HCT116 (cell line): ENCODE measurements around the gene UBE3B. TPM values are rescaled to one million over a fixed set of nuclear protein-coding genes. Genes with fewer than 3 reads are reported as not detected.

Source experiments
- ATAC-seq: fragments of 200-7000 bp; cut with Tn5 transposase; 2 replicates; pipeline ENCODE4 v1.9.1; 2020; ENCODE audit warnings: mild to moderate bottlenecking, moderate library complexity
- BruUV-seq: library from RNA; stranded (reverse); fragments of 400-500 nt; replicated peaks from 2 replicates; lab custom pipeline; 2021; lab: Mats Ljungman, UMichigan
- CTCF ChIA-PET: fragments of 300-600 bp; sonication (Branson Sonifier 250); formaldehyde crosslinking; loops from one replicate; lab custom pipeline; 2021; ENCODE audit warnings: antibody characterized with exemption; lab: Charles Lee
- POLR2A ChIA-PET: fragments of 300-600, 350-600 bp; sonication (Branson Sonifier 250); formaldehyde crosslinking; loops from one replicate; lab custom pipeline; 2021; ENCODE audit warnings: antibody characterized with exemption; lab: Charles Lee
- RAD21 ChIA-PET, 2 experiments: fragments of 300-600 bp; sonication (Branson Sonifier 250); formaldehyde crosslinking; loops; one replicate each; lab custom pipeline; 2023; ENCODE audit warnings: low total read pairs in 2 of 2; ENCODE audit not compliant: uncharacterized antibody in 2 of 2, unreplicated experiment in 2 of 2, low non-redundant PET in 1 of 2; lab: Charles Lee
- DNase-seq: peaks from one replicate; pipeline ENCODE4 v3.0.0-alpha.2; 2010; ENCODE audit warnings: low read depth, low spot score
- H2AFZ ChIP-seq: fragments of 200-600 bp; shearing (Covaris generic), sonication (generic); 2 replicates; pipeline ENCODE4 v1.6.1; 2017; ENCODE audit warnings: low read depth, mixed run types, mixed read lengths, antibody characterized with exemption, low read length; ENCODE audit not compliant: poor library complexity, severe bottlenecking
- H3K27ac ChIP-seq: 2 replicates; pipeline ENCODE4 v1.5.1; 2012; ENCODE audit warnings: low read depth, low read length
- H3K27me3 ChIP-seq: fragments of 200-600 bp; sonication (generic); 2 replicates; pipeline ENCODE4 v1.6.1; 2016; ENCODE audit warnings: mixed run types, low read length, mixed read lengths; ENCODE audit not compliant: insufficient read depth
- H3K36me3 ChIP-seq, 2 experiments: fragments of 200-500 bp in 1 of 2; fragments of 200-600 bp in 1 of 2; sonication (Bioruptor generic) in 1 of 2; sonication (generic) in 1 of 2; 2 replicates each; pipeline versions ENCODE4 v1.5.1 to v1.6.1; 2014 to 2016; ENCODE audit warnings: low read length in 2 of 2, inconsistent platforms in 1 of 2, mixed read lengths in 1 of 2, mixed run types in 1 of 2; ENCODE audit not compliant: insufficient read depth in 2 of 2, control insufficient read depth in 1 of 2
- H3K4me1 ChIP-seq, 2 experiments: fragments of 200-600 bp in 1 of 2; sonication (generic) in 1 of 2; 2 replicates each; pipeline versions ENCODE4 v1.5.1 to v1.6.1; 2012 to 2017; ENCODE audit warnings: low read length in 2 of 2, inconsistent platforms in 1 of 2, mild to moderate bottlenecking in 1 of 2, mixed read lengths in 1 of 2, mixed run types in 1 of 2, moderate library complexity in 1 of 2; ENCODE audit not compliant: insufficient read depth in 2 of 2, control insufficient read depth in 1 of 2
- H3K4me2 ChIP-seq: fragments of 200-600 bp; sonication (generic); 2 replicates; pipeline ENCODE4 v1.6.1; 2017; ENCODE audit warnings: mixed run types, low read length, mixed read lengths
- H3K4me3 ChIP-seq, 2 experiments: fragments of 200-600 bp in 1 of 2; sonication (generic) in 1 of 2; replicated peaks in 1 of 2; 2 replicates each; pipeline ENCODE4 v1.5.1; 2011 to 2016; ENCODE audit warnings: low read length in 2 of 2, control low read depth in 1 of 2, low read depth in 1 of 2, mild to moderate bottlenecking in 1 of 2, mixed read lengths in 1 of 2, mixed run types in 1 of 2
- H3K79me2 ChIP-seq: fragments of 200-600 bp; sonication (generic); 2 replicates; pipeline ENCODE4 v1.6.1; 2017; ENCODE audit warnings: mild to moderate bottlenecking, mixed run types, low read length, moderate library complexity, mixed read lengths; ENCODE audit not compliant: insufficient read depth
- H3K9ac ChIP-seq: fragments of 200-600 bp; sonication (generic); 2 replicates; pipeline ENCODE4 v1.6.1; 2016; ENCODE audit warnings: low read length, mixed read lengths
- H3K9me2 ChIP-seq: fragments of 200-600 bp; sonication (generic), shearing (Covaris generic); 2 replicates; pipeline ENCODE4 v1.6.1; 2017; ENCODE audit warnings: mixed run types, mild to moderate bottlenecking, moderate library complexity; ENCODE audit not compliant: insufficient read depth
- H3K9me3 ChIP-seq, 2 experiments: fragments of 200-500 bp in 1 of 2; fragments of 200-600 bp in 1 of 2; sonication (Bioruptor generic) in 1 of 2; sonication (generic) in 1 of 2; 2 replicates each; pipeline ENCODE4 v1.6.1; 2014 to 2017; ENCODE audit warnings: low read length in 2 of 2, mixed read lengths in 2 of 2, inconsistent platforms in 1 of 2, low read depth in 1 of 2, mild to moderate bottlenecking in 1 of 2, mixed run types in 1 of 2, moderate library complexity in 1 of 2; ENCODE audit not compliant: control insufficient read depth in 1 of 2, insufficient read depth in 1 of 2
- H4K20me1 ChIP-seq: fragments of 200-600 bp; sonication (generic), shearing (Covaris generic); 2 replicates; pipeline ENCODE4 v1.6.1; 2017; ENCODE audit warnings: mixed run types, mild to moderate bottlenecking, moderate library complexity; ENCODE audit not compliant: insufficient read depth
- CBX3 ChIP-seq: IDR thresholded peaks from 2 replicates; pipeline ENCODE4 v1.6.1; 2012; ENCODE audit warnings: low read depth
- CEBPB ChIP-seq: IDR thresholded peaks from 2 replicates; pipeline ENCODE4 v1.6.1; 2012; ENCODE audit warnings: low read depth
- EGR1 ChIP-seq: IDR thresholded peaks from 2 replicates; pipeline ENCODE4 v1.6.1; 2012; ENCODE audit warnings: low read depth
- ELF1 ChIP-seq: IDR thresholded peaks from 2 replicates; pipeline ENCODE4 v1.6.1; 2012; ENCODE audit warnings: low read depth, borderline replicate concordance
- EZH2 ChIP-seq: fragments of 200-600 bp; sonication (generic); IDR thresholded peaks from 2 replicates; pipeline ENCODE4 v1.6.1; 2017; ENCODE audit warnings: antibody characterized with exemption, mixed run types
- EZH2phosphoT487 ChIP-seq: fragments of 200-600 bp; IDR thresholded peaks from 2 replicates; pipeline ENCODE4 v1.6.1; 2018; ENCODE audit warnings: antibody characterized with exemption, borderline replicate concordance
- FOSL1 ChIP-seq: IDR thresholded peaks from 2 replicates; pipeline ENCODE4 v1.6.1; 2012; ENCODE audit warnings: low read depth
- JUND ChIP-seq: IDR thresholded peaks from 2 replicates; pipeline ENCODE4 v1.6.1; 2012
- MAX ChIP-seq: IDR thresholded peaks from 2 replicates; pipeline ENCODE4 v1.6.1; 2012
- POLR2A ChIP-seq: IDR thresholded peaks from 2 replicates; pipeline ENCODE4 v1.7.0; 2011; ENCODE audit warnings: borderline replicate concordance; ENCODE audit not compliant: insufficient read depth, insufficient read length; ENCODE audit errors: extremely low read depth
- POLR2AphosphoS5 ChIP-seq: IDR thresholded peaks from 2 replicates; pipeline ENCODE4 v1.6.1; 2011; ENCODE audit warnings: mild to moderate bottlenecking, low read depth, low read length, moderate library complexity
- RAD21 ChIP-seq: IDR thresholded peaks from 2 replicates; pipeline ENCODE4 v1.6.1; 2012; ENCODE audit warnings: low read depth, mild to moderate bottlenecking
- SIN3A ChIP-seq: IDR thresholded peaks from 2 replicates; pipeline ENCODE4 v1.6.1; 2012; ENCODE audit warnings: low read depth
- SP1 ChIP-seq: IDR thresholded peaks from 2 replicates; pipeline ENCODE4 v1.6.1; 2012; ENCODE audit warnings: low read depth
- SRF ChIP-seq: IDR thresholded peaks from 2 replicates; pipeline ENCODE4 v1.6.1; 2012; ENCODE audit warnings: low read depth
- TCF7L2 ChIP-seq: IDR thresholded peaks from 2 replicates; pipeline ENCODE4 v1.7.0; 2011; ENCODE audit warnings: borderline replicate concordance, inconsistent platforms; ENCODE audit not compliant: insufficient read depth, insufficient read length; ENCODE audit errors: extremely low read depth
- YY1 ChIP-seq: IDR thresholded peaks from 2 replicates; pipeline ENCODE4 v1.6.1; 2011; ENCODE audit warnings: low read length, low read depth, moderate library complexity, mild to moderate bottlenecking; ENCODE audit not compliant: insufficient replicate concordance; ENCODE audit errors: extremely low read depth
- ZNF274 ChIP-seq: fragments of 200-500 bp; sonication (Bioruptor generic); IDR thresholded peaks from 2 replicates; pipeline ENCODE4 v1.6.1; 2014; ENCODE audit warnings: mild to moderate bottlenecking, low read depth, low read length, inconsistent platforms
- intact Hi-C: fragments of 100-400 bp; cut with micrococcal nuclease; formaldehyde crosslinking; loops from 2 replicates; pipeline ENCODE4 v1.10.0; 2022
- total RNA-seq: library from RNA; stranded (reverse); gene quantifications from one replicate; pipeline ENCODE4 v1.2.1, GENCODE V29; 2021; ENCODE audit not compliant: unreplicated experiment
- TF ChIP-seq, protein P1 (sequence below): IDR thresholded peaks from 2 replicates; pipeline ENCODE4 v1.6.1; 2011; ENCODE audit warnings: mild to moderate bottlenecking, low read length, moderate library complexity; ENCODE audit not compliant: insufficient replicate concordance; ENCODE audit errors: extremely low read depth

The UBE3B gene
- total RNA-seq, 1 experiment from 2014 or later: 28.9 TPM

DNA sequence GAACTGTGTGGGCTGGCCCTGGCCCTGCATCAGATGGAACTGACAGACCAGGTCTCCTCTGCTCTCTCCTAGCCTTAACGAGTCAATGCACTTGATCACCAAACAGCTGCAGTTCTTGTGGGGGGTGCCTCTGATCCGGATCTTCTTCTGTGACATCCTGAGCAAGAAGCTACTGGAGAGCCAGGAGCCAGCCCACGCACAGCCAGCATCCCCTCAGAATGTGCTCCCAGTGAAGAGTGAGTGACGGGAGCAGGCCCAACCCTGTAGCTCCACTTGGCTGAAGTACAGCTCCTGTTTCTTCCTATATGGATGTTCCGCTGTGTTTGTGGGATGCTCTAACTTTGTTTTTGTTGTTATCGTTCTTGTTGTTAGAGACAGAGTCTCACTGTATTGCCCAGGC is 23.9 kb downstream of the UBE3B start:
- RAD21 ChIA-PET: no interaction called here

More for the DNA sequence above, 23.9 kb downstream of the UBE3B start:
- intact Hi-C loops: no loop called here
- DNase-seq (no peak), ATAC-seq (no peak)
- H3K36me3 ChIP-seq: peaks cover 9 to 28% of the 10 kb centered on the region in 2 experiments; a peak in 2 of 4 replicates
- no peaks in the 10 kb centered on the region for H3K27me3 ChIP-seq
- ChIA-PET POLR2A (no interaction called here), CTCF (no interaction called here)
- H4K20me1 ChIP-seq: no peaks in the 10 kb centered on the region
- H3K27ac ChIP-seq: no peak overlapping the region
- H3K4me3 ChIP-seq: no peak overlapping the region
- H3K9ac ChIP-seq: no peak overlapping the region
- TF ChIP-seq ELF1 (no peak), FOSL1 (no peak), MAX (no peak), ZNF274 (no peak), RAD21 (no peak), POLR2A (no peak), EZH2 (no peak), TCF7L2 (no peak), CBX3 (no peak), SRF (no peak), SIN3A (no peak), YY1 (no peak), SP1 (no peak), CEBPB (no peak), POLR2AphosphoS5 (no peak), EGR1 (no peak), JUND (no peak), EZH2phosphoT487 (no peak)
- TF ChIP-seq, protein P1, sequence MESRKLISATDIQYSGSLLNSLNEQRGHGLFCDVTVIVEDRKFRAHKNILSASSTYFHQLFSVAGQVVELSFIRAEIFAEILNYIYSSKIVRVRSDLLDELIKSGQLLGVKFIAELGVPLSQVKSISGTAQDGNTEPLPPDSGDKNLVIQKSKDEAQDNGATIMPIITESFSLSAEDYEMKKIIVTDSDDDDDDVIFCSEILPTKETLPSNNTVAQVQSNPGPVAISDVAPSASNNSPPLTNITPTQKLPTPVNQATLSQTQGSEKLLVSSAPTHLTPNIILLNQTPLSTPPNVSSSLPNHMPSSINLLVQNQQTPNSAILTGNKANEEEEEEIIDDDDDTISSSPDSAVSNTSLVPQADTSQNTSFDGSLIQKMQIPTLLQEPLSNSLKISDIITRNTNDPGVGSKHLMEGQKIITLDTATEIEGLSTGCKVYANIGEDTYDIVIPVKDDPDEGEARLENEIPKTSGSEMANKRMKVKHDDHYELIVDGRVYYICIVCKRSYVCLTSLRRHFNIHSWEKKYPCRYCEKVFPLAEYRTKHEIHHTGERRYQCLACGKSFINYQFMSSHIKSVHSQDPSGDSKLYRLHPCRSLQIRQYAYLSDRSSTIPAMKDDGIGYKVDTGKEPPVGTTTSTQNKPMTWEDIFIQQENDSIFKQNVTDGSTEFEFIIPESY: no peak
- H3K79me2 ChIP-seq: no peaks in the 10 kb centered on the region
- no peaks in the 10 kb centered on the region for H3K9me3 ChIP-seq
- no peaks in the 10 kb centered on the region for H3K4me1 ChIP-seq
- H3K4me2 ChIP-seq: no peak overlapping the region
- H2AFZ ChIP-seq: no peak overlapping the region
- no peaks in the 10 kb centered on the region for H3K9me2 ChIP-seq
- no TSS peak for BruUV-seq
